Effector memory CD4-positive, alpha-beta T cell (primary cell): ENCODE measurements around the gene KPNA4.

ENCODE experiments used
- DNase-seq, 3 donors: peaks; one replicate each; pipeline ENCODE4 v3.0.0-alpha.2; 2020
- H3K27ac ChIP-seq: 2 replicates; pipeline ENCODE4 v1.7.0; 2013; ENCODE audit warnings: mild to moderate bottlenecking, low read length, moderate library complexity; ENCODE audit not compliant: insufficient read depth, poor library complexity, severe bottlenecking
- H3K27me3 ChIP-seq: replicated peaks from 2 replicates; pipeline ENCODE4 v1.7.0; 2013; ENCODE audit warnings: mild to moderate bottlenecking, low read length; ENCODE audit not compliant: insufficient read depth, control insufficient read depth, poor library complexity, severe bottlenecking
- H3K36me3 ChIP-seq: 2 replicates; pipeline ENCODE4 v1.7.0; 2013; ENCODE audit warnings: mild to moderate bottlenecking, low read length, moderate library complexity; ENCODE audit not compliant: control insufficient read depth, insufficient read depth
- H3K4me1 ChIP-seq: 2 replicates; pipeline ENCODE4 v1.7.0; 2013; ENCODE audit warnings: low read length, mild to moderate bottlenecking; ENCODE audit not compliant: control insufficient read depth, insufficient read depth, poor library complexity, severe bottlenecking
- H3K4me3 ChIP-seq: 2 replicates; pipeline ENCODE4 v1.7.0; 2013; ENCODE audit warnings: low read length, low read depth, mild to moderate bottlenecking; ENCODE audit not compliant: insufficient read depth, poor library complexity, severe bottlenecking
- H3K9me3 ChIP-seq: 2 replicates; pipeline ENCODE4 v1.7.0; 2013; ENCODE audit warnings: mild to moderate bottlenecking, low read length, moderate library complexity; ENCODE audit not compliant: control insufficient read depth

Gene KPNA4

GRCh38 chr3:160598865-160599264 lies 33.5 kb upstream of the KPNA4 start:
- Histone ChIP-seq H3K27me3 (no peaks in the 10 kb centered on the region), H3K27ac (no peak overlapping the region), H3K4me3 (no peak overlapping the region), H3K9me3 (no peaks in the 10 kb centered on the region), H3K36me3 (no peaks in the 10 kb centered on the region), H3K4me1 (no peaks in the 10 kb centered on the region)
- DNase-seq = no peak

DNA sequence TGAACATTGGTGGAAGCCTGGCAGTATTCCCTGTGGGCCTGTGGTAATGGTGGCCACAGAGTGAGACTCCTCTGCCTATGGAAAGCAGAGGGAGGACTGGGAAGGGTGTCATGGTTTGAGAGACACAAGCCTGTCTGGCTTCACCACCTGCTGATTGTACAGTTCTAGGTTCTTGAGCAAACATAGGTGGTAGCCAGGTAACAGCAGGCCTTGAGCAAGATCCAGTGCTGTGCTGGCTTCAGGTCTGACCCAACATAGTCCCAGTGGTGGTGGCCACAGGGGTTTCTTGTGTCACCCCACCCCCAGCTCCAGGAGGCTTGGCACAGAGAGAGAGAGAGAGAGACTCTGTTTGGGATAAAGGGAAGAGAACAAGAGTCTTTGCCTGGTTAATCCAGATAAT lies 22.7 kb upstream of the KPNA4 start:
- no peak overlapping the region for H3K4me3 ChIP-seq
- H3K27ac ChIP-seq = no peak overlapping the region
- peaks cover 2% of the 10 kb centered on the region for H3K27me3 ChIP-seq
- H3K36me3 ChIP-seq = no peaks in the 10 kb centered on the region
- H3K9me3 ChIP-seq = no peaks in the 10 kb centered on the region
- no peak for DNase-seq
- H3K4me1 ChIP-seq = no peaks in the 10 kb centered on the region

GRCh38 chr3:160587105-160587504 lies 21.7 kb upstream of the KPNA4 start:
- DNase-seq = no peak
- H3K27ac ChIP-seq = no peak overlapping the region
- H3K4me1 ChIP-seq = no peaks in the 10 kb centered on the region
- H3K36me3 ChIP-seq = no peaks in the 10 kb centered on the region
- no peak overlapping the region for H3K4me3 ChIP-seq
- peaks cover 2% of the 10 kb centered on the region for H3K27me3 ChIP-seq
- H3K9me3 ChIP-seq = no peaks in the 10 kb centered on the region

- H3K36me3 ChIP-seq = no peaks in the 10 kb centered on the region
- no peaks in the 10 kb centered on the region for H3K4me1 ChIP-seq
- H3K27ac ChIP-seq = no peak overlapping the region
- H3K9me3 ChIP-seq = no peaks in the 10 kb centered on the region
- peaks cover 2% of the 10 kb centered on the region for H3K27me3 ChIP-seq
- DNase-seq = no peak
- no peak overlapping the region for H3K4me3 ChIP-seq
Observed at GRCh38 chr3:160586679-160587078, 21.3 kb upstream of the KPNA4 start.

- no peak overlapping the region for H3K27ac ChIP-seq
- no peaks in the 10 kb centered on the region for H3K9me3 ChIP-seq
- no peak overlapping the region for H3K4me3 ChIP-seq
- no peaks in the 10 kb centered on the region for H3K4me1 ChIP-seq
- peaks cover 2% of the 10 kb centered on the region for H3K27me3 ChIP-seq
- DNase-seq = no peak
- no peaks in the 10 kb centered on the region for H3K36me3 ChIP-seq
Observed at GRCh38 chr3:160583451-160583850, 18.1 kb upstream of the KPNA4 start.

DNA sequence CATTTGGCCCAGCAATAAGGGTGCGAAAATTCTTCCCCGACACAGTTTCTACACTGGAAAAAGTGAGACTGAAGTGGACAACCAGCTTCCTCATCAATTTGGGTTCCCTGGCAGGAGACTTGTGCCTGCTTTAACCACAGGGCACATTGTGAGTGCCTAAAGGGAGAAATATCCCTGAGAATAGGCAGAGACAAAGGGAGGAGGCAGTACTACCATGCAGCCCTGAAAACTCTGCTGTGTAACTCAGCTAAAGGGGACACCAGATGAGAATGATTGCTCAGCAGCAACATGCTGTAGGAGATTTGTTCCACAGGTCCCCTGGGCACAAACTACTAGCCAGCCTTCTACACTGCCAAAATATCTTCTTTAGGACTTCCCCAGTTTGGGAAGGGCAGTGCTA lies 15.6 kb upstream of the KPNA4 start:
- Histone ChIP-seq H3K27me3 (peaks cover 2% of the 10 kb centered on the region), H3K9me3 (no peaks in the 10 kb centered on the region), H3K4me3 (no peak overlapping the region), H3K27ac (no peak overlapping the region), H3K36me3 (no peaks in the 10 kb centered on the region), H3K4me1 (no peaks in the 10 kb centered on the region)
- DNase-seq = no peak

DNA sequence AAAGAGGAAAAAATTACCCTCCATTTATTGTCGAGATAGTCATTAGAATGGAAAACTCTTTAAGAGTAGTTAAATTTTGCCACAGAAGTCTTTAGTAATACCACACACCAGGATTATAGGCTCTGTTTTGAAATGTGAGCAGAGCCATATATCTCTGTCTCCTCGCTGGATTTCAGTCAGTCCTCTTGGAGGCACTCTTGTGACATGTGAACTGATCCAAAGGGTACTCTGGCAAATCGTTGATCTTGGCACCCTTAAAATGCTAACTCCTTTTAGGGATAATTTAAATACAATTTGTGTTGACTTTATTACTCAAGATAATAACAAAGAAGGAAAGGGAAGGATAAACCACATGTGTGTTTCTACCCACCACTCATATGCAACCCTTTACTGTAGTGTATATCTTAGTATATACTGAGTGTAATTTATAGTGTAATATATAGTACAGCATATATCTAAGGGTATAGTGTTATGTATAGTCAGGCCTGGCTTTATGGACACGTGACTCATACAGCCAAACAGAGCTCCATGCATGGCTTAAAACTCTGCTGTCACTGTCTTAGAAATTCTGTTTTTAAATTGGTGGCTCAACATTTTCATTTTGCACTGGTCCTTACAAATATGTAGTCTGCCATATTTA lies 12.3 kb upstream of the KPNA4 start:
- H3K36me3 ChIP-seq = no peaks in the 10 kb centered on the region
- H3K27me3 ChIP-seq = no peaks in the 10 kb centered on the region
- no peak for DNase-seq
- no peak overlapping the region for H3K4me3 ChIP-seq
- H3K4me1 ChIP-seq = no peaks in the 10 kb centered on the region
- H3K9me3 ChIP-seq = no peaks in the 10 kb centered on the region
- no peak overlapping the region for H3K27ac ChIP-seq

GRCh38 chr3:160577093-160577492 lies 11.7 kb upstream of the KPNA4 start:
- no peaks in the 10 kb centered on the region for H3K9me3 ChIP-seq
- H3K36me3 ChIP-seq = no peaks in the 10 kb centered on the region
- no peaks in the 10 kb centered on the region for H3K27me3 ChIP-seq
- no peak for DNase-seq
- no peak overlapping the region for H3K27ac ChIP-seq
- H3K4me1 ChIP-seq = no peaks in the 10 kb centered on the region
- H3K4me3 ChIP-seq = no peak overlapping the region

- no peaks in the 10 kb centered on the region for H3K27me3 ChIP-seq
- DNase-seq = no peak
- H3K4me3 ChIP-seq = no peak overlapping the region
- H3K9me3 ChIP-seq = no peaks in the 10 kb centered on the region
- no peaks in the 10 kb centered on the region for H3K4me1 ChIP-seq
- no peaks in the 10 kb centered on the region for H3K36me3 ChIP-seq
- no peak overlapping the region for H3K27ac ChIP-seq
Observed at GRCh38 chr3:160576621-160577020, 11.2 kb upstream of the KPNA4 start.

DNA sequence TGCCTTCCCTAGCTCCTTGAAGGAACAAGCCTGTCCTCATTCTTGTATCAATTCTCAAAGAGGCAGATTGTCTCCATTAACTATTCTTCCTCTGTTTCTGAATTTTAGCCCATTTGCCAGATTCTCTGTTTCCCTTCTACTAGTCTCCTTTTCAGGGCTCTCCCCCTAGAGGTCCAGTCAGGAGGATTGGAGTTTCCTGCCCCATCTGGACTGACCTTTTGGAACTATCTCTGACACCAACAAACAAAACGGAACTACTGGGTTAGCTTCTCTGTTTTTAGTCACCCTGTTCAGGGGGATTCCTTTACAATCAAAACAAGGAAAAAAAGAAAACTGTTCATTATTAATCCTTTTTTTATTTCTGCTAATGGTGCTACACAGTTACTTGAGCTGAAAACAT lies 10.2 kb upstream of the KPNA4 start:
- no peak overlapping the region for H3K4me3 ChIP-seq
- H3K27ac ChIP-seq = no peak overlapping the region
- DNase-seq = no peak
- H3K36me3 ChIP-seq = no peaks in the 10 kb centered on the region
- H3K9me3 ChIP-seq = no peaks in the 10 kb centered on the region
- no peaks in the 10 kb centered on the region for H3K27me3 ChIP-seq
- no peaks in the 10 kb centered on the region for H3K4me1 ChIP-seq
